CD4-positive, alpha-beta T cell treated with Interleukin-21 for 1 hour (primary cell): Measurements from ENCODE around the gene LMBRD2.
A peak's percentile ranks its signal among the peaks of the same experiment; 100 is the strongest.
"Not testable (repeated sequence)": the region's sequence is repeated elsewhere in the genome, so short reads cannot be mapped to it uniquely, and the experiment has no call there.

Experiments used
- DNase-seq: peaks from one replicate; pipeline ENCODE4 v3.0.0-alpha.2; 2020

LMBRD2 gene

GRCh38 chr5:36160617-36161016 is 8.9 kb upstream of the LMBRD2 start:
- DNase-seq = no peak

GRCh38 chr5:36158144-36158543 is 6.5 kb upstream of the LMBRD2 start:
- DNase-seq = no peak

- no peak for DNase-seq
Measured at GRCh38 chr5:36156619-36157018, 4.9 kb upstream of the LMBRD2 start.

GRCh38 chr5:36156121-36156601 is 4.5 kb upstream of the LMBRD2 start:
- DNase-seq = no peak

- DNase-seq = no peak
Measured at GRCh38 chr5:36155291-36155690, 3.6 kb upstream of the LMBRD2 start.

- no peak for DNase-seq
Measured at GRCh38 chr5:36153726-36154125, 2.0 kb upstream of the LMBRD2 start.

- no peak for DNase-seq
Measured at GRCh38 chr5:36153298-36153677, 1.6 kb upstream of the LMBRD2 start.

GRCh38 chr5:36152324-36153297 is 924 bp upstream of the LMBRD2 start:
- no peak for DNase-seq

- peak; percentile 36 for DNase-seq
Measured at GRCh38 chr5:36150676-36151433, 832 bp downstream of the LMBRD2 start.

GRCh38 chr5:36147681-36148080 is 4.0 kb downstream of the LMBRD2 start:
- no peak for DNase-seq

- DNase-seq = no peak
Measured at GRCh38 chr5:36146390-36146789, 5.3 kb downstream of the LMBRD2 start.

- DNase-seq = no peak
Measured at GRCh38 chr5:36145311-36145710, 6.4 kb downstream of the LMBRD2 start.

- DNase-seq = no peak
Measured at GRCh38 chr5:36138900-36139683, 12.6 kb downstream of the LMBRD2 start.

- no peak for DNase-seq
Measured at GRCh38 chr5:36136581-36136980, 15.1 kb downstream of the LMBRD2 start.

GRCh38 chr5:36135988-36136387 is 15.7 kb downstream of the LMBRD2 start:
- DNase-seq = no peak

- DNase-seq = not testable (repeated sequence)
Measured at GRCh38 chr5:36133009-36133408, 18.7 kb downstream of the LMBRD2 start.

- DNase-seq = not testable (repeated sequence)
Measured at GRCh38 chr5:36129666-36130065, 22.0 kb downstream of the LMBRD2 start.

- no peak for DNase-seq
Measured at GRCh38 chr5:36128795-36129194, 22.9 kb downstream of the LMBRD2 start.

GRCh38 chr5:36125868-36126267 is 25.8 kb downstream of the LMBRD2 start:
- no peak for DNase-seq

- no peak for DNase-seq
Measured at GRCh38 chr5:36111238-36111637, 40.4 kb downstream of the LMBRD2 start.

- DNase-seq = no peak
Measured at GRCh38 chr5:36108758-36109460, 42.8 kb downstream of the LMBRD2 start.

- no peak for DNase-seq
Measured at GRCh38 chr5:36105819-36106218, 45.9 kb downstream of the LMBRD2 start.
